BJ (cell line): ENCODE results near the gene DUSP5. TPM values are rescaled to one million over a fixed set of nuclear protein-coding genes. Genes with fewer than 3 reads are reported as not detected.
"Not testable (repeated sequence)": the region's sequence is repeated elsewhere in the genome, so short reads cannot be mapped to it uniquely, and the experiment has no call there.

ENCODE experiments used
- CTCF ChIA-PET: fragments of 350-600 bp; formaldehyde crosslinking; extraction: SDS; loops from one replicate; lab custom pipeline; 2021; ENCODE audit warnings: antibody characterized with exemption, inconsistent platforms; lab: Yijun Ruan, JAX
- POLR2A ChIA-PET: fragments of 300-600 bp; sonication (Branson Sonifier 250); formaldehyde crosslinking; extraction: SDS; loops from one replicate; lab custom pipeline; 2021; ENCODE audit warnings: antibody characterized with exemption; lab: Charles Lee
- DNase-seq: peaks from one replicate; pipeline ENCODE4 v3.0.0-alpha.2; 2011; ENCODE audit warnings: low read depth
- H3K27me3 ChIP-seq: 2 replicates; pipeline ENCODE4 v1.6.0; 2011; ENCODE audit warnings: low read length; ENCODE audit not compliant: control insufficient read depth, insufficient read depth
- H3K36me3 ChIP-seq: 2 replicates; pipeline ENCODE4 v1.5.1; 2011; ENCODE audit warnings: low read length; ENCODE audit not compliant: control insufficient read depth, insufficient read depth
- H3K4me3 ChIP-seq: 2 replicates; pipeline ENCODE4 v1.5.1; 2011; ENCODE audit warnings: low read depth, mild to moderate bottlenecking, control low read depth, low read length
- polyA plus RNA-seq: library from polyadenylated mRNA; depleted of rRNA; stranded (reverse); fragments of >200 nt; gene quantifications from 2 replicates; pipeline ENCODE4 v1.2.3, GENCODE V29; 2011
- TF ChIP-seq, protein P1 (sequence below): IDR thresholded peaks from 2 replicates; pipeline ENCODE4 v1.5.1; 2011; ENCODE audit warnings: low read depth, mild to moderate bottlenecking, control low read depth, inconsistent platforms, low read length, moderate library complexity; ENCODE audit not compliant: insufficient read depth

DUSP5 gene
- polyA plus RNA-seq, 1 experiment, result 30.4 TPM

DNA sequence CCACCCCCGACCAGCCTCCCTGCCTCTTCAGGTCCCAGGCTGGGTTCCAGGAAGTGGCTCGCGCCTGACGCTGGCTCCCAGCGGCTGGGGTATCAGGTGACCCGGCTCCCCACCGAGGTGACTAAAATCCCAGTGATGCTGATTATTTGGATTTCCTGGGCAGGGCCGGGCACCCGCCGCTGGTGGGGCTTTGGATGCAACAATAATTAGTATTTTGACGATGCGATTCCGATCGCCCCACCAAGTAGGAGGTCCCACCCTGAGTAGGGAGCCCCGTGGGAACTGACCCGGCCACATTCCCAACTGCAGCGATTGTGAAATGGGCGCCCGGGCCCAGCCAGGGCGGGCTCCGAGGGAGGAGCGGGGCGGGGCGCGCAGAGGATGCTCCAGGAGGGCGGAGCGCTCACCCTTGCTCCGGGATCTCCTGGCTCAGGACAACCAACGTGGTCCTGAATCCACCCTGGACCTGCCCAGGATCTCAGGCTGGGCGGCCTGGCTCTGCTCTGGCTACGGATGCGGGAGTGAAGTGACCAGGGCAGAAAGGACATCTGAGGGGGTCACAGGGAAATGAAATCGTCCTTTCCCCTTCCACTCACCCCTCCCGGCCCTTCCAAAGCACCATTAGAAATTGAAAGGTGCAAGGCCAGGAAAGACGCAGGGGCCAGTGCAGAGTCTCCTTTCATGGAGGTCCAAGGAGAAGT lies 32.6 kb downstream of the DUSP5 start:
- no peaks in the 10 kb centered on the region for H3K27me3 ChIP-seq
- DNase-seq, result no peak
- TF ChIP-seq, protein P1, sequence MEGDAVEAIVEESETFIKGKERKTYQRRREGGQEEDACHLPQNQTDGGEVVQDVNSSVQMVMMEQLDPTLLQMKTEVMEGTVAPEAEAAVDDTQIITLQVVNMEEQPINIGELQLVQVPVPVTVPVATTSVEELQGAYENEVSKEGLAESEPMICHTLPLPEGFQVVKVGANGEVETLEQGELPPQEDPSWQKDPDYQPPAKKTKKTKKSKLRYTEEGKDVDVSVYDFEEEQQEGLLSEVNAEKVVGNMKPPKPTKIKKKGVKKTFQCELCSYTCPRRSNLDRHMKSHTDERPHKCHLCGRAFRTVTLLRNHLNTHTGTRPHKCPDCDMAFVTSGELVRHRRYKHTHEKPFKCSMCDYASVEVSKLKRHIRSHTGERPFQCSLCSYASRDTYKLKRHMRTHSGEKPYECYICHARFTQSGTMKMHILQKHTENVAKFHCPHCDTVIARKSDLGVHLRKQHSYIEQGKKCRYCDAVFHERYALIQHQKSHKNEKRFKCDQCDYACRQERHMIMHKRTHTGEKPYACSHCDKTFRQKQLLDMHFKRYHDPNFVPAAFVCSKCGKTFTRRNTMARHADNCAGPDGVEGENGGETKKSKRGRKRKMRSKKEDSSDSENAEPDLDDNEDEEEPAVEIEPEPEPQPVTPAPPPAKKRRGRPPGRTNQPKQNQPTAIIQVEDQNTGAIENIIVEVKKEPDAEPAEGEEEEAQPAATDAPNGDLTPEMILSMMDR, result no peak
- H3K4me3 ChIP-seq, result peak overlapping the region; percentile 27; the same call in 1 of the 2 replicates
- ChIA-PET POLR2A (no interaction called here), CTCF (interaction anchor here (2.1 kb wide), 1 partner anchor 16 kb away, joined by 4 read pairs; no protein-coding TSS in a partner anchor)
- H3K36me3 ChIP-seq, result no peaks in the 10 kb centered on the region

DNA sequence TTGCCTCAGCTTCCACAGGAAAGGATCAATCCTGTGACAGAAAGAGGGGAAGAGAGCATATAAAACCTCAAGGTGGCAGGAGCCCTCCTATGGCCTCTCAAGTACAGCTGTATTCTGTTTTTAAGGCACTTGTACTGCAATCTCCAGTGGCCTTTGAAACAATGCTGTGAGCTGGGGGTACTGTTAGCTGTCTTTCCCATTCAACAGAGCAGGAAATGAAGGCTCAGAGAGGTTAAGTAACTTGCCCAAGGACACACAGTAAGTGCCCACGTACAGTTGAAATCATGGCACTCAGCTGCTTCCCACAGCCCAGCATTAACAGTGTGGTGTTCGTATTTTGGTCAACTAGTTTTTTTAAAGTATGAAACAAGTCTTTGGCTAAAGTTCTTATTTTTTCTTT lies 34.0 kb downstream of the DUSP5 start:
- no peak overlapping the region for H3K4me3 ChIP-seq
- no peaks in the 10 kb centered on the region for H3K27me3 ChIP-seq
- no peak for DNase-seq
- H3K36me3 ChIP-seq, result no peaks in the 10 kb centered on the region
- TF ChIP-seq, protein P1, result no peak
- CTCF ChIA-PET, result interaction anchor here (0.7 to 2.1 kb wide), 2 partner anchors 15 to 28 kb away, joined by 3 to 4 read pairs; no protein-coding TSS in a partner anchor
- POLR2A ChIA-PET, result no interaction called here

DNA sequence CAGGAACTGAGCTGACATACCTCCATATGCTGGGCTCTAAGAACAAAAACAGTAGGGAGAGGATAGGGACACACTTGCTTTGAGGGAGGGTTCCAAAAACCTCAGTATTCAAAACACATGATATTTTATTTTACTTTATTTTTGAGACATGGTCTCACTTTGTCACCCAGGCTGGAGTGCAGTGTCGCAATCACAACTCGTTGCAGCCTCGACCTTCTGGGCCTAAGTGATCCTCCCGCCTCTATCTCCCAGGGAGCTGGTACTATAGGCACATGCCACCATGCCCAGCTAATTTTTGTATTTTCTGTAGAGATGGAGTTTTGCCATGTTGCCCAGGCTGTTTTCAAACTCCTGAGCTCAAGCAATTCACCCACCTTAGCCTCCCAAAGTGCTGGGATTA lies 34.9 kb downstream of the DUSP5 start:
- H3K4me3 ChIP-seq, H3K27me3 ChIP-seq, DNase-seq, H3K36me3 ChIP-seq, POLR2A ChIA-PET: not testable (repeated sequence)
- CTCF ChIA-PET, result interaction anchor here (2.1 kb wide), 1 partner anchor 14 kb away, joined by 4 read pairs; no protein-coding TSS in a partner anchor

DNA sequence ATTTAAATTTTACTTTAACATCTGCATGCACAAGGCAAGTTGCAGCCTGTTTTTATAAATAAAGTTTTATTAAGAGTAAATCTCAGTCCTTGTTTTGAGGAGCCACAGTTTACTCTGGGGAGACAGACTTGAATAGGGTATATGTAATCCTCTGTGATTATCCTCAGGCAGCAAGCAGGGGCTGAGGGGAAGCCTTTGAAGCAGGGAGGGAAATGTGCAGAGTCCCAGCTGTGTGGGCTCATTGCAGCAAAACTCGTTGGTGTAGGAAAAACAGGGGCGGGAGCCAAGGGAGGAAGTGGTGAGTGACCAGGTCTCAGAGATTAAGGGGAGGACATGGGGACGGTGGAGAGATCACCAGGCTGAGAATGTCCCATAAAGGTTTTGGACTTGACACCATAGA lies 35.4 kb downstream of the DUSP5 start:
- POLR2A ChIA-PET, result no interaction called here
- Histone ChIP-seq H3K27me3 (no peaks in the 10 kb centered on the region), H3K4me3 (no peak overlapping the region), H3K36me3 (no peaks in the 10 kb centered on the region)
- TF ChIP-seq, protein P1, result no peak
- CTCF ChIA-PET, result no interaction called here
- DNase-seq, result no peak

DNA sequence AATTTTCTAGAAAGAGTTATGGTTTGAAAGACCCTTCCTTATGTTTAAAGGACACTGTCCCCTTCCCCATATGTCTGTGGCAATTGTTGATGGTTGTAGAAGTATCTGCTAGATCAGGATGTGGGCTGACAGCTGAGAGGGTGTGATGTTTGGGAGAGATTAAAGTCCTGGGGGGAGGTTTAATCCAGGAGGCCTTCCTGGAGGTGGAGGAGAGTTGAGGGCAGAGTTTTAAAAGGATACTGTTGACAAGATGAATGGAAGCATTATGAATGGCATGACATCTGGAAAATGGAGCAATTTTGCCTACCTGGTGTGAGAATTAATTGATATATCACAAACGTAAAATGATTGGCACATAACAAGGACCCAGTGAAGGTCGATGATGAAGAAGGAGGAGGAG lies 36.9 kb downstream of the DUSP5 start:
- no peak for DNase-seq
- CTCF ChIA-PET, result interaction anchor here (0.6 to 1.6 kb wide), 5 partner anchors 12 to 225 kb away, joined by 3 to 5 read pairs (median 3); no protein-coding TSS in a partner anchor
- Histone ChIP-seq H3K4me3 (no peak overlapping the region), H3K36me3 (no peaks in the 10 kb centered on the region), H3K27me3 (no peaks in the 10 kb centered on the region)
- TF ChIP-seq, protein P1, result no peak
- POLR2A ChIA-PET, result no interaction called here
